Stomach smooth muscle (tissue), 2 donors: Measurements from ENCODE around the gene RNF167.

ENCODE experiments used
- H3K27ac ChIP-seq: one replicate; pipeline ENCODE4 v1.7.0; 2013; ENCODE audit warnings: mild to moderate bottlenecking, low read length, inconsistent platforms
- H3K27me3 ChIP-seq, 2 donors: one replicate each; pipeline ENCODE4 v1.7.0; 2013; ENCODE audit warnings: low read length in 2 of 2; ENCODE audit not compliant: insufficient read depth in 2 of 2, control insufficient read depth in 1 of 2
- H3K36me3 ChIP-seq, 2 donors: one replicate each; pipeline ENCODE4 v1.7.0; 2013; ENCODE audit warnings: low read length in 2 of 2; ENCODE audit not compliant: control insufficient read depth in 2 of 2, insufficient read depth in 2 of 2
- H3K4me1 ChIP-seq: one replicate; pipeline ENCODE4 v1.7.0; 2013; ENCODE audit warnings: low read length; ENCODE audit not compliant: control insufficient read depth, insufficient read depth
- H3K4me3 ChIP-seq, 2 donors: one replicate each; pipeline ENCODE4 v1.7.0; 2013; ENCODE audit warnings: low read length in 2 of 2
- H3K9ac ChIP-seq, 2 donors: one replicate each; pipeline ENCODE4 v1.7.0; 2013; ENCODE audit warnings: low read length in 2 of 2, mild to moderate bottlenecking in 1 of 2
- H3K9me3 ChIP-seq, 2 donors: one replicate each; pipeline ENCODE4 v1.7.0; 2013; ENCODE audit warnings: low read length in 2 of 2; ENCODE audit not compliant: control insufficient read depth in 2 of 2
- donor health status: healthy.
- donor health status: Pancreatic carcinoma.

RNF167 gene

DNA sequence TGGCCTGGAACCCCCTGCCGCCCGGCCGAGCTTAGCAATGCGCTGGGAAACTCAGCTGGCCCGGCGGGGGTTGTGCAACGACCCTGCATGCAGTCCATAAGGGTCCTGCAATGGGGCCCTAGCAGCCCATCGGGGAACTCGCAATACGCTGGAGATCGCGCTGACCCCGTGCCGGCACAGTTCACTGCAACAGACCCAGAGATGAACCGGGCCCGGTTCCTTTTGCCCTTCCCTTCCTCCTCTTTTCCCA, 597 bp upstream of the RNF167 start:
- Histone ChIP-seq H3K9ac (peak overlapping the region; percentile 97 to 98), H3K36me3 (peaks cover 40 to 41% of the 10 kb centered on the region in 2 donors), H3K4me3 (peak overlapping the region; percentile 82 to 94), H3K27me3 (no peaks in the 10 kb centered on the region), H3K9me3 (no peaks in the 10 kb centered on the region), H3K4me1 (peaks cover 46% of the 10 kb centered on the region), H3K27ac (peak overlapping the region; percentile 98)

DNA sequence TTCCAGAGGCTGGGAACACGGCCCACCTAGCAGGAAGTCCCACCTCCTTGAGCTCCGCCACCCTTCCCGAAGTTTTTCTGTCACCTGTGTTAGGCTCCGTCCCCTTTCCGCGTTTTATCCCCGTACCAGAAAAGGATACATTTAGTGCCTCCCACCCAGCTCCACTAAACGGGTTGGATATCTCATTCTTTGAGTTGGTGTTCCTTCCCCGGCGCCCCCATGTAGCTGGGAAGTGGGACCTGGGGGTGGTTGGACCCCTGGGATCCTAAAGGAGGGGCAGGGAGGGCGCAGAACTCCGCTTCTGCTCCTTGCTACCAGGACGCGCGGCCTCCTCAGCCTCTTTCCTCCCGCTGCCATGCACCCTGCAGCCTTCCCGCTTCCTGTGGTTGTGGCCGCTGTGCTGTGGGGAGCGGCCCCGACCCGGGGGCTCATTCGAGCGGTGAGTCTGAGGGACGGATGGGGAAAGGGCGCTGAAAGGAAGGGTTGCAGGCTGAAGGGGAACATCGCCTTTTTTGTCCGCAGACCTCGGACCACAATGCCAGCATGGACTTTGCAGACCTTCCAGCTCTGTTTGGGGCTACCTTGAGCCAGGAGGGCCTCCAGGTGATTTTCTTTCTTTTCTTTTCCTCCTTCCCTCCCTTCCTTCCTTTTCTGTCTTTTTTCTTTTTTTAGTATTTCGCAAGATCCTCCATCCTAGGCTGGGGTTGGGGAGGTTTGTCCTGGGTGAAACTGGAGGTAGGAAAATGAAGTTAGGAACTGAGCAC, 669 bp downstream of the RNF167 start:
- Histone ChIP-seq H3K4me1 (peaks cover 57% of the 10 kb centered on the region), H3K36me3 (peaks cover 47 to 48% of the 10 kb centered on the region in 2 donors)

DNA sequence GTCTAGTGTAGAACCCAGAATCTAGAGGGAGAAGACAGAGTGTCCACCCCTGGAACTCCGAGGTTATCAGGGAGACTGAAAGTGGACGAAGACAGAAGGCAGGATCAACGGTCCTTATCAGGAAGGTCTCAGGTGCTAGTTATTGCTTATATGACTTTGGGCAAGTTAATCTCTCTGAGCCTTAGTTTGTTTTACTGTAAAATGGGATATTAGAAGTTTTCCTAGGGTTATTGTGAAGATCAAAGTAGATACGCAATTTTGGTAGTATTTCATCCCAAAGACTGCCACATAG, 1.2 kb downstream of the RNF167 start:
- Histone ChIP-seq H3K4me3 (peak overlapping the region; percentile 82 to 94), H3K9me3 (no peaks in the 10 kb centered on the region), H3K27ac (peak overlapping the region; percentile 98), H3K4me1 (peaks cover 62% of the 10 kb centered on the region), H3K36me3 (peaks cover 47 to 53% of the 10 kb centered on the region in 2 donors), H3K27me3 (no peaks in the 10 kb centered on the region), H3K9ac (peak overlapping the region; percentile 97 to 98)

More for the DNA sequence above, 669 bp downstream of the RNF167 start:
- Histone ChIP-seq H3K9ac (peak overlapping the region; percentile 97 to 98), H3K27me3 (no peaks in the 10 kb centered on the region), H3K9me3 (no peaks in the 10 kb centered on the region), H3K4me3 (peak overlapping the region; percentile 82 to 94), H3K27ac (peak overlapping the region; percentile 98)

DNA sequence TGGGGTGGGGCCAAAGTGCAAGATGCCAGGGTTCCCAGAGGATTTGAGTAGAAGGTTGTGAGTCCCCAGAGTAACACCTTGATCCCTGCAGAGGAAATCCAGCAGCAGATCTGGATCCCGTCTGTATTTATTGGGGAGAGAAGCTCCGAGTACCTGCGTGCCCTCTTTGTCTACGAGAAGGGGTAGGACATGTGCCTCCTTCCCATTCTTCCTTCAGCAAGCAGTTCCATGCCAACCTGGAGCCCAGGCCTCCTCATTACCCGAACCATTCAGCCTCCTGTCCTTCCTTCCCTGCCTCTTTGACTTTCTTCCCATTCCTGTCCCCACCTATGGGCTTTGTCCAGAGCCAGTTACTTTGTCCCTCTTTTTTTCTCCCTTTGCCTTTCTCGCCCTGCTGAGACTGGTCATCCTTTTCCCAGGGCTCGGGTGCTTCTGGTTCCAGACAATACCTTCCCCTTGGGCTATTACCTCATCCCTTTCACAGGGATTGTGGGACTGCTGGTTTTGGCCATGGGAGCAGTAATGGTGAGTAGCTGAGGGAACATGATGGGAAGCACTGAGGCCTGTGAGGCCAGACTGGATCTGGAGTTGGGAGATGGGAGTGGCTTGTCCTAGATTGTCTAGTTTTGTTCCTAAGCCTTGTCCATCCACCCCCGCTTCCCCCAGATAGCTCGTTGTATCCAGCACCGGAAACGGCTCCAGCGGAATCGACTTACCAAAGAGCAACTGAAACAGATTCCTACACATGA, 2.9 kb downstream of the RNF167 start:
- Histone ChIP-seq H3K9ac (peak overlapping the region in 1 of 2 donors; percentile 42), H3K36me3 (peaks cover 34 to 44% of the 10 kb centered on the region in 2 donors), H3K27ac (peak overlapping the region; percentile 18), H3K27me3 (no peaks in the 10 kb centered on the region), H3K9me3 (no peaks in the 10 kb centered on the region), H3K4me3 (no peak overlapping the region), H3K4me1 (peaks cover 66% of the 10 kb centered on the region)

DNA sequence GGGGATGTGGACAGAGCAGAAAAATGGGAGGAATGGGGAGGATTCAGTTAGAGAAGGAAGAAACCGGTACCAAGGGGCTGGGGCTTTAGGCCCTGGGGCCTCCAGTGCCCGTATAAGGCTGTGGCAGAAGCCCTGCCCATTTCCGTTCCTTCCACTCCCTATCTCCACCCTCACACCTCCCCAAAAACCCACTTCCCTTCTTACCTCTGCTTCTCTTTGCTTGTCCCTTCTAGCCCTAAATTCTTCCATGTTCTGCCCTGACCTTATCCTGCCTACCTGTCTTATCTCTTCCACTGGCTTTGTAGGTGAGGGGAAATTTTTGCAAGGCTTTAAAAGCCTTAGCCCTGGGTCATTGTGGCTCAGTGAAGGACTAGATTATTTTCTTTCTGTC, 4.1 kb downstream of the RNF167 start:
- H3K9ac ChIP-seq, result peak overlapping the region in 1 of 2 donors; percentile 32
- no peaks in the 10 kb centered on the region for H3K9me3 ChIP-seq
- peaks cover 54% of the 10 kb centered on the region for H3K4me1 ChIP-seq
- H3K36me3 ChIP-seq, result peaks cover 32 to 37% of the 10 kb centered on the region in 2 donors
- peak overlapping the region; percentile 75 for H3K27ac ChIP-seq
- no peak overlapping the region for H3K4me3 ChIP-seq
- no peaks in the 10 kb centered on the region for H3K27me3 ChIP-seq

DNA sequence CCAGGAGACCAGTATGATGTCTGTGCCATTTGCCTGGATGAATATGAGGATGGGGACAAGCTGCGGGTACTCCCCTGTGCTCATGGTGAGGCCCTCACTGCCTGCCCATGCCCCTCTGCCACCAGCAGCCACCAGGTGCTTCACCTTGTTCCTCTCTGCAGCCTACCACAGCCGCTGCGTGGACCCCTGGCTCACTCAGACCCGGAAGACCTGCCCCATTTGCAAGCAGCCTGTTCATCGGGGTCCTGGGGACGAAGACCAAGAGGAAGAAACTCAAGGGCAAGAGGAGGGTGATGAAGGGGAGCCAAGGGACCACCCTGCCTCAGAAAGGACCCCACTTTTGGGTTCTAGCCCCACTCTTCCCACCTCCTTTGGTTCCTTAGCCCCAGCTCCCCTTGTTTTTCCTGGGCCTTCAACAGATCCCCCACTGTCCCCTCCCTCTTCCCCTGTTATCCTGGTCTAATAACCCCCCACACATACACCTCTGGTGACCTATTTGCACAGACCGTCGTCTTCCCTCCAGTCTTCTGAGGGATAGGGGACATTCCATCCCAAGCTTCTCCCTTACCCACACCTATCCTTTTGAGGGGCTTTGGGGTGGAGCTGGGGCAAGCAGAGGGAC, 4.6 kb downstream of the RNF167 start:
- no peaks in the 10 kb centered on the region for H3K9me3 ChIP-seq
- peak overlapping the region; percentile 75 for H3K27ac ChIP-seq
- H3K27me3 ChIP-seq, result no peaks in the 10 kb centered on the region
- peak overlapping the region; percentile 32 to 42 for H3K9ac ChIP-seq
- H3K4me1 ChIP-seq, result peaks cover 51% of the 10 kb centered on the region
- peaks cover 32 to 37% of the 10 kb centered on the region in 2 donors for H3K36me3 ChIP-seq
- H3K4me3 ChIP-seq, result peak overlapping the region in 1 of 2 donors; percentile 94

DNA sequence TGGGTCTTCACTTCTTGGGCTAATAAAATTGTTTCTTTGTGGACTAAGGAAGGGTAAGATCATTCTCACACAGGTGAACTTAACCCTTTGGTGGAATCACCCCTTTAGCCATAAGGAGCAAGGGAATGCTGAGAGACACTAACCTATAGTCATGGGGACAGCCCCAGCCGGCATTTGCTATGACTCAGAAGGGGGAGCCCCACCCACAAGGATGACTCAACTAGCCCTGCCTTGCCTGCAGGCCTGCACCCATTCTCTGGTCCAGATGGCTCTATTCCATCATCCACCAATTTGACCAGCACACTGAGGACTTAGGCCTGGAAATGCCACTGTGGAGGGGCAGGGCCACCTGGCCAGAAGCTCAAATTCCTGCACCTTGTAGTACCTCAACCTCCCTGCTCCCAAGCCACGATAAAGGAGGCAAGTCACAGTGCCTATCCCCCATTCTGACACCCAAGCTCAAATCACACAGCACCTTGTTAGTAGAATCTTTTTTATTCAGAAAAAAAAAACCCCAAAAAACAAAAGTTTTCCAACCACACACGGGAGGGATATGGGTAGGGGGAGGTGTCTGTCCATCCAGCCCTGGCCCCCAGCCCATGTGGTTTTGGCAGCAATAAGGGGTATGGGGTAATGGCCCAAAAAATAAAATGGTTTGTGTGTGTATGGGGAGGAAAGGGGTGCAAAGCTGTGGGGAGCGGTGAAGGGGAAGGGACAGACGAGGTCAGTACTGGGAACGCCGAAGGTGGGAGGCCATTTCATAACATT, 5.3 kb downstream of the RNF167 start:
- Histone ChIP-seq H3K4me1 (peaks cover 54% of the 10 kb centered on the region), H3K9ac (peak overlapping the region; percentile 32 to 42), H3K27me3 (no peaks in the 10 kb centered on the region), H3K36me3 (peaks cover 32 to 37% of the 10 kb centered on the region in 2 donors), H3K9me3 (no peaks in the 10 kb centered on the region), H3K4me3 (peak overlapping the region; percentile 33 to 94), H3K27ac (peak overlapping the region; percentile 75)

DNA sequence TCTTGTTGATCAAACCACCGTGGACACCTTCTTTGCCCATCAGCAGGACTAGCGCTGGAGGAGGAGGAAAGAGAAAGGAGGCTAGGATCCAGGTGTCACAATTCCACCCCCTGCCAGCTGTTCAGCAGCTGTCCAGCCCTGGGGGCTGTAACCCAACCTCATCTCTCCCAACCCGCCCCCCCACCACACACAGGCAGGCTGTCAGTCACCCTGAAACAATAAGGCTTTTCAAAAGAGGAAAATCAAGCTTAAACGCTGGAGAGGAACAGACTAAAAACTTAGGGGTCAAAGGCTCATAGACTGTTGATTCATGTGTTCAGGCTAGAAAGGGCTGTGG, 5.8 kb downstream of the RNF167 start:
- Histone ChIP-seq H3K9ac (peak overlapping the region; percentile 82 to 100), H3K27ac (peak overlapping the region; percentile 97), H3K36me3 (peaks cover 32 to 37% of the 10 kb centered on the region in 2 donors), H3K4me1 (peaks cover 54% of the 10 kb centered on the region), H3K27me3 (no peaks in the 10 kb centered on the region), H3K9me3 (no peaks in the 10 kb centered on the region), H3K4me3 (peak overlapping the region; percentile 69 to 94)

DNA sequence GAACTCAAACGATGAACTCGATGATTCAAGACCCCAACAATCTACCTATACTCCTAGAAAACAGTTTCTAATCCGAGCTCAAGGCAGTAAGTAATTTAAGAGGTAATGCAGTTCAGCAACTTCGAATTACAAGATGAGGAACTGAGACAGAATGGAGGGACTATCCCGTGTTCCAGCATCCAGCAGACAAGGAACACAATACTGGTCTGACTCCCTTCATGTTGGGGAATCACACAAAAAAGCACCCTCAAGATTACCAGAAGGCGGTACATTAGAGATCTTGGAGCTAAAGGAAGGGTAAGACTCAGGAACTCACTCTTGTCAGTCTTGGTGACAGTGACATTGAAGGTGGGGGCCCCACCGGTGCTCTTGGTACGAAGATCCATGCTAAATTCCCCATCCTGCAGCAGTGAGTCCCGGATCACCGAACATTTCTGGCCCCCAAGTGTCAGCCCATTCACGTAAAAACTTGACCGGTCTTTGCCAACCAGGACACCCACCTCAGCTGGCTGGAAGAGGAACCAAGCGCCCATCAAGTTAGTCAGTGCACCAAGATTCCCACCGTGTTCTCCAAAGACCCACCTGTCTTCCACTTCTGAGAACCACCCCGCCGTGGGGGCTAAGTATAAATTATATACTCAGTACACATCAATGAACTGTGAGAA, 6.4 kb downstream of the RNF167 start:
- Histone ChIP-seq H3K4me3 (peak overlapping the region; percentile 69 to 94), H3K9ac (peak overlapping the region; percentile 82 to 100), H3K9me3 (no peaks in the 10 kb centered on the region), H3K27me3 (no peaks in the 10 kb centered on the region), H3K27ac (peak overlapping the region; percentile 97), H3K36me3 (peaks cover 32 to 37% of the 10 kb centered on the region in 2 donors), H3K4me1 (peaks cover 54% of the 10 kb centered on the region)

DNA sequence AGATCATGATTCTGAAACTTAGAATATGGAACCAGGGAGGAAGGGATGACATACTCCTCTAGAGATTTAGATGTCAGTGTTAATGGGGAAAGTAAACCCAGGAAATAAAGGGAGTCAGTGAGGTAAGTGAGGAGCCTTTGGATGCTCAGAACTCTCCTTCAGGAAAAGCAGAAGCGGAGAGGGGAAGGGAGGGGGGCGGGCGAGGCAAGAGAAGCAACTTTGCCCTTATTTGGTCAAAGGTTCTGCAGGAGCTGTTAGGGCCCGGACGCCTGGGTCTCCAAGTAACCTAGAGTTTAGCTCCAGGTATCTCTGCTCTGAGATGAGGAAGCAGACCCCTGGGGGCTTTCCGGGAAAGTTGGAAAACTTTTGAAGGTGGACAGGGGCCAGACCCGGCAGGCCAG, 6.9 kb downstream of the RNF167 start:
- Histone ChIP-seq H3K36me3 (peaks cover 31 to 36% of the 10 kb centered on the region in 2 donors), H3K27me3 (no peaks in the 10 kb centered on the region), H3K27ac (peak overlapping the region; percentile 97), H3K9me3 (no peaks in the 10 kb centered on the region), H3K4me3 (peak overlapping the region; percentile 69 to 94), H3K4me1 (peaks cover 54% of the 10 kb centered on the region), H3K9ac (peak overlapping the region; percentile 82 to 100)
